Stimulated activated CD4-positive, alpha-beta T cell treated with anti-CD3 and anti-CD28 coated beads, TNF-alpha, amount 100 ng/mL, for 24 hours (primary cell): ENCODE data around the gene ZDHHC11B.
"Not testable (repeated sequence)": the region's sequence is repeated elsewhere in the genome, so short reads cannot be mapped to it uniquely, and the experiment has no call there.

Experiments used
- DNase-seq, 3 experiments: peaks; one replicate each; pipeline ENCODE4 v3.0.0-alpha.2; 2020; ENCODE audit warnings: low read depth in 3 of 3

ZDHHC11B gene

DNA sequence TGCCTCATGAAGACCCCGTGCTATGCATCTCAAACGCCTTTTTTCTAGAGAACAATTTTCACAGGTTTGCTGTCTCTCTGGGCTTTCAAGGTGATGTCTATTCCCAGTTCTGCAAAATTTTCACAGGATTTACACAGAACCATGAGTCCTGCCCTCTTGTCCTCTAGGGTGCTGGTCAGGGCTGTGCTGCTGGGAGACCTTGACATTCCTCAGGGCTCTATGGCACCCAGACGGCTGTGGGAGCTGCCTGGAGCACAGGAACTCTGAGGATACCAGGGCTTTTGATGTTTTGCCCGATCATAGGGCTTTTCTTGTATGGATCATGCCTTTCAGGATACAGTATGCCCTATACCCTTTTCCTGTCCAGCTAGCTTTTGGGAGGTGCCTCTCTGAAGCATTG is 68.9 kb downstream of the ZDHHC11B start:
- not testable (repeated sequence) for DNase-seq

DNA sequence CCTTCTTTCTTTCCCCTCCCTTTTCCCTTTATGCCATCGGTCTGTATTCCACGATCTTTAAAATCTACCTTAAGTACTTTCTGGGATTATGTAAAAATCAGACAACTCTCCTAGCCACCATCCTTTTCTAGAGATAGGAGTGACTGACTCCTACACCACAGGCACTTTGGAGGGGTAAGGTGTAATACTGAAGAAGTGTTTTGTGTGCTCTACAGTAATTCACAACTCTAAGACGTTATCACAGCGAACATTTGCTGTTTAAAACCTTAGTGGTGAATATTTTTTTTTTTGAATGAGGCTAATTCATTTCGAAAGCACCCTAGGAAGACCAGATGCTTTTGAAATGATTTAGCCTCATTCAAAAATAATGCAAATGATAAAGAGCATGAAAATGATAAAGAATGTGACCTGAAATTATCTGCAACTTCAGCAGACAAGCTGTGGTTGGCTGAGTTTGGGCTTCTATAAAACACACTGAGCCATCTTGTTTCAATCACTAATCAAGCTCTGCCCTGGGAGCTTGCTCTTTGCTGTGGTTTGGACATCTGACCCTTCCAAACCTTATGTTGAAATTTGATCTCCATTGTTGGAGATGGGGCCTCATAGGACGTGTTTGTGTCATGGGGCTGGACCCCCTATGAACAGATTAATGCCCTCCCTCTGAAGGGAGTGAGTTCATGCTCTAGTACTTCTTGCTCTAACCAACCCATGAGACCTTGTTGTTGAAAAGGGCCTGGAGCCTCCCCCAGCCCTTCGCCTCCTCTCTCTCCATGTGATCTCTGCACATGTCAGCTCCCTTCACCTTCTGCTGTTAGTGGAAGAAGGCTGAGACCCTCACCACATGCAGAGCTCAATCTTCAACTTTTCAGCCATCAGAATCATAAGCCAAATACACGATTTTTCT is 70.1 kb downstream of the ZDHHC11B start:
- DNase-seq: not testable (repeated sequence)

GRCh38 chr5:713686-714085 is 70.8 kb downstream of the ZDHHC11B start:
- not testable (repeated sequence) for DNase-seq

DNA sequence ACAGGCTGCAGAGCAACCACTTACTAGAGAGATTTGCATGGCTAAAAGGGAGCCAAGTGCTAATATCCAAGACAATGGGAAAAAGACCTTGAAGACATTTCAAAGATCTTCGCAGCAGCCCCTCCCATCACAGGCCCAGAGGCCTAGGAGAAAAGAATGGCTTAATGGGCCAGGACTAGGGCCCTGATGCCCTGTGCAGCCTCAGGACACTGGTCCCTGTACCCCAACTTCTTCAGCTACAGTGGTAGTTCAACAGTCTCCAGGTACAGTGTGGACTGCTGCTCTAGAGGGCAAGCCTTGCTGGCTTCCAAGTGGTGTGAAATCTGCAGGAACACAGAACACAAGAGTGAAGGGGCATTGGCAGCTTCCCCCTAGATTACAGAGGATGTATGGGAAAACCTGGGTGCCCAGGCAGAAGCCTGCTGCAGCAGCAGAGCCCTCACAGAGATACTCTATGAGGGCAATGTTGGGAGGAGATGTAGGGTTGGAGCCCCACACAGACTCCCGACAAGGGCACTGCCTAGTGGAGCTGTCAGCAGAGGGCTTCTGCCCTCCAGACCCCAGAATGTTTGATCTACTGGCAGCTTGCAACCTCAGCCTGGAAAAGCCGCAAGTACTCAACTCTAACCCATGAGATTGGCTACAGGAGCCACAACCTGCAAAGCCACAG is 75.5 kb downstream of the ZDHHC11B start:
- not testable (repeated sequence) for DNase-seq

GRCh38 chr5:708374-708773 is 76.2 kb downstream of the ZDHHC11B start:
- DNase-seq: not testable (repeated sequence)

DNA sequence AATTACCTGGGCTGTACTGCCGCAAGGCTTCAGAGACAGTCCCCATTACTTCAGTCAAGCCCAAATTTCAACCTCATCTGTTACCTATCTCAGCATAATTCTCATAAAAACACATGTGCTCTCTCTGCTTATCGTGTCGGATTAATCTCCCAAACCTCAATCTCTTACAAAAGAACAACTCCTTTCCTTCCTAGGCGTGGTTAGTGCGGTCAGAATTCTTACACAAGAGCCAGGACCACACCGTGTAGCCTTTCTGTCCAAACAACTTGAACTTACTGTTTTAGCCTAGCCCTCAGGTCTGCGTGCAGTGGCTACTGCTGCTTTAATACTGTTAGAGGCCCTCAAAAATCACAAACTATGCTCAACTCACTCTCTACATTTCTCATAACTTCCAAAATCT is 78.4 kb downstream of the ZDHHC11B start:
- not testable (repeated sequence) for DNase-seq

- not testable (repeated sequence) for DNase-seq
Observed at GRCh38 chr5:696753-697702, 87.5 kb downstream of the ZDHHC11B start.

GRCh38 chr5:696191-696590 is 88.3 kb downstream of the ZDHHC11B start:
- not testable (repeated sequence) for DNase-seq

GRCh38 chr5:695475-695874 is 89.1 kb downstream of the ZDHHC11B start:
- DNase-seq: not testable (repeated sequence)

- not testable (repeated sequence) for DNase-seq
Observed at GRCh38 chr5:694042-694431, 90.5 kb downstream of the ZDHHC11B start.

DNA sequence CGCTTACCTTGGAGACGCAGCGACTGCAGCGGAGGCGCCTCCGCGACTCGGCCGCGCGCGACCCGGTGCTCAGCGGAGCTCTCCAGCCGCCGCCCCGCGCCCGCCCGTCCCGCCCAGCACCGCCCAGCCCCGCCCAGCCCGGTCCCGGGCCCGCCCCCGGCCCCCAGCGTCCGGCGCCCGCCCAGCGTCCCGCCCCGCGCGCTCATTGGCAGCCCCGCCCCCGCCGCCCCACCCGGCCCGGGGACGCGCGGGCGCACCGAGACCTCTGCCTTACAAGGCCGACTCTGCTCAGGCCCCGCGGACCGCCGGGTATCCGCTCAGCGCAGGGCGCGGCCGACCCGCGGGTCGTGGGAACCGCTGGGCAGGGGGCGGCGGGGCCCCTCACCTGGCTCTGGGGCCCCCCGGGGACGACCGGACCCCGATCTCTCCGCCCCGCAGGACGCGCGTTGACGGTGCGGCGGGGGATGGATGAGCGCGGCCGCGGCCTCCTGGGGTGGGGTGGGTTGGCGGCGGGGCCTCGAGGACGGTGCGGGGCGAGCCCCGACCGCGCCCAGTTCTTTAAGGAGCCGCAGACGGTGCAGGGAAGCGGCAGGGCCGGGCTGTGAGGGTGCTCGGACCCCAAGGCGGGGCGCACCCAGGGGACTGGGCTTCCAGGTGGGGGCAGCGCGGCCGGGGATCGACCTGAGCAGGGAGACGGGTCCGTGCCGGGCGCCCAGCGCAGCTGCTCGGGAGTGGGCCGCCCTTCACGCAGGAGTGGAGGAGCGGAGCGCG is 91.1 kb downstream of the ZDHHC11B start, which contains the start of gene TPPP:
Gene TPPP (minus strand): TSS at position 82 of the 771 bp plus-strand sequence. CDS start 15,292 bp downstream, outside the sequence.
- peak; percentile 63 to 80 (median 74) for DNase-seq

- DNase-seq: not testable (repeated sequence)
Observed at GRCh38 chr5:692529-693041, 91.9 kb downstream of the ZDHHC11B start.

GRCh38 chr5:691817-692528 is 92.6 kb downstream of the ZDHHC11B start:
- no peak for DNase-seq

- DNase-seq: not testable (repeated sequence)
Observed at GRCh38 chr5:691049-691448, 93.5 kb downstream of the ZDHHC11B start.

- DNase-seq: not testable (repeated sequence)
Observed at GRCh38 chr5:690293-690692, 94.2 kb downstream of the ZDHHC11B start.

GRCh38 chr5:688348-689010 is 96.0 kb downstream of the ZDHHC11B start:
- DNase-seq: not testable (repeated sequence)

DNA sequence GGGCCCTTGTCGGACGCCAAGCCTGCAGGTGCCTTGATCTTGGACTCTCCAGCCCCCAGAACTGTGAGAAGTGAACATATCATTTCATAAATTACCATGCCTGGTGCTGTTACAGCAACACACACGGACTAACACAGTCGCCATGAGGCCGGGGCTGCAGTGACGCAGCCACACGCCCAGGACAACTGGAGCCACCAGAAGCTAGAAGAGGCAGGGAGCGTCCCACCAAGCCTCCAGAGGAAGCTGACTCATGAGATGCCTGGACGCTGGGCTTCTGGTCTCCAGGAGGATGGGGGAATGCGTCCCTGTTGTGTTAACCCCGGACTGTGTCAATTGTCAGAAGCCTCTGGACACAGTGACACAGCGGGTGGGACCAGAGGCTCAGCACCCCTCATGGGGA is 97.6 kb downstream of the ZDHHC11B start:
- not testable (repeated sequence) for DNase-seq

- not testable (repeated sequence) for DNase-seq
Observed at GRCh38 chr5:686172-686523, 98.4 kb downstream of the ZDHHC11B start.
